ACHN (cell line): Measurements from ENCODE around the gene CHST10.

Source experiments
- DNase-seq: peaks from one replicate; pipeline ENCODE4 v3.0.0-alpha.2; 2015
- in situ Hi-C: cut with HindIII; loops from 2 replicates; pipeline ENCODE4 v1.10.0; 2017; ENCODE audit warnings: low sequenced_read_pairs, low pct_ligation_motif_present, low pct_unique_long_range_greater_than_20kb

The CHST10 gene

DNA sequence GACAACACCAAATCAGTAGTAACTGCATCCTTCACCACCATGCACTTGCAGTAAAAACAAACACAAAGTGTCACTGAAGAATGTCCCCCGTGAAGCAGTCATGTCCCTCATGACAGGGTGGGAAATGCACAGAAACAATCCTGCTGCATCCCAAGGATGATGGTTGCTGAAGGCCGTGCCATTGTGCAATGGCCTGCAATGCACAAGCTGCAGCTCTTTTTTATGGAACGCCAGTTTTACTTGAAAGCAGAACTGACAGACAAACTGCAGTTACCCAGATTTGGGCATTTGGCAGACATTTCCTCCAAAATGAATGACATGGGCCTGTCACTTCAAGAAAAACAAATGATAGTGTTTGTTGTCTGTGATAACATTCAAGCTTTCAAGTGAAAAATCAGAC is 2.4 kb upstream of the CHST10 start:
- DNase-seq: no peak
- in situ Hi-C loops: no loop called here

DNA sequence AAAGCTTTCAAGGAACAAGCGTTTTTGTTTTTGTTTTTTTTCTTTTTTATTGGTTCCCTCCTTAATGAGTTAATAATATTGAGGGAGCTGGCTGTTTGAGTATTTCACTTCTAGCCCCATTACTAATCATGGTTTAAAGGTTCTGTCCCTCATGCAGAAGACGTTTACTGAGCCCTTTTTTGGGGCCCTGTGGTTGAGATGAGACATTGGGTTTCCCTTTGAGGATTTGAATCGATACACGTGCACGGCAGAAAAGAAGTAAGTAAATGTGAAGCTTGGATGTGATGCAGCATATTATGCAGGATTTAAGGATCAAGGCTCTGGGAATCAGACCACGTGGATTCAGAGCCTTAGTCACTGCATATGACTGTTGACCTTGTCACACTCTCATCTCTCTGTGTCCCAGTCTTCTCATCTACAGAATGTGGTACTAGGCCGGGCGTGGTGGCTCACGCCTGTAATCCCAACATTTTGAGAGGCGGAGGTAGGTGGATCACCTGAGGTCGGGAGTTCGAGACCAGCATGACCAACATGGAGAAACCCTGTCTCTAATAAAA is 1.0 kb upstream of the CHST10 start:
- no peak for DNase-seq
- in situ Hi-C loops: no loop called here

DNA sequence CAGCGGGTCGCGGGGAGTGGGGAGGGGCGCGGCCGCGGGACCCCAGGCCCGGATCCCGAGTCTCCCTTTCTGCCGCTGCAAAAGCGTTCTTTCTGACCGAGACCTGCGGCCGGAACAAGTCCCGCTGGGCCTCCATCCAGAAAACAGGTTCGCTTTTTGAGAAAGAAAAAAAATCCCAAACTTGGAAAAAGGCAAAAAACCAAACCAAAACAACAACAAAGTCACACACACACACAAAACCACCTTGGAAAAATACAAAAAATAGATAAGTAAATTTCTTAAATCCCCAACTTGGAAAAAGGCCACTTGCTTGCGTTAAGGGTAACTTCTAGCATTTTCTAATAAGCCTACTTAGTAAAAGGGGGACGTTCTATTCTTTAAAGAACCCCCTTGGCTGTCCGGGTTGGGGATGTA is 250 bp upstream of the CHST10 start:
- in situ Hi-C loops: no loop called here
- DNase-seq: no peak

DNA sequence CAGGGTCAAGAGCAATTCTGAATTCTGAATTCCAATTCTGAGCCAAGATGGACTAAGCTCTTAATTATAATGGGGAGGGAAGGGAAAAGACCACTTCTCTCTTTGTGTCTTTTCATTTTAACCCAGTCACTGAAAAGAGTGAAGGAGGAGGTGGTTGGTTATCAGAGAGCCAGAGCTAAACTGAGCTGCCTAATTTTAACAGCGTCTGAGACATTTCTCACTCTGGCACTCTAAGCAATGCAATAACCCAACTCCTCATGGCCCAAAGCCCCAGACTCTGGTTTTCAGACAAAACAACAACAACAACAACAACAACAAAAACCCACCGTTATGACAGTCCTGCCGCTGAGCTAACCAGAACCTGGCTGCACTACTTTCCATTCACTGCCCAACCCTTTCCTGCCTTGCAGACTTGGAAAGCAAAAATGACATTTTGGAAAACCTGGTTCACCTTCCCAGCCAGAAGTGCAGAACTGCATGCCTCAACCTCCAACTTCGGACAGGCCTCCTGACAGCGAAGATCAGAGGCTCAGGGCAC is 1.0 kb downstream of the CHST10 start:
- no peak for DNase-seq
- in situ Hi-C loops: no loop called here

DNA sequence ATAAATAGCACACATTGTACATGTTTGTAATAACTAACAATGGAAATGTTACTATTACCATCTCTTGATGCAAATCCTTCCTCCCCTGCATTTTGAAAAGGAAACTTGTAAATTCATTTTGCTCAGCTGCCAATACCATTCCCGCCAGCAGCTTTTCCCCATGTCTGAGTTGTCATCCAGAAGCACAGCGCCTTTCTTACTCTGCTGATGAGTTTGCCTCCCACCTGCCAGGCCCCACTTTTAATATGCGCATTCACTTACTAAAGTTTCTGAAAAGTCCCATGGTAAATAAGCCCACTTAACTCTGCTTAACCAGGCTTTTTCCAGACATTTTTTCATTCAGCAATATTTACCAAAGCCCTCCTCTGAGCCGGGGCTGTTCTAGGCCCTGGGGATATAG is 3.9 kb downstream of the CHST10 start:
- DNase-seq: no peak
- in situ Hi-C loops: no loop called here

DNA sequence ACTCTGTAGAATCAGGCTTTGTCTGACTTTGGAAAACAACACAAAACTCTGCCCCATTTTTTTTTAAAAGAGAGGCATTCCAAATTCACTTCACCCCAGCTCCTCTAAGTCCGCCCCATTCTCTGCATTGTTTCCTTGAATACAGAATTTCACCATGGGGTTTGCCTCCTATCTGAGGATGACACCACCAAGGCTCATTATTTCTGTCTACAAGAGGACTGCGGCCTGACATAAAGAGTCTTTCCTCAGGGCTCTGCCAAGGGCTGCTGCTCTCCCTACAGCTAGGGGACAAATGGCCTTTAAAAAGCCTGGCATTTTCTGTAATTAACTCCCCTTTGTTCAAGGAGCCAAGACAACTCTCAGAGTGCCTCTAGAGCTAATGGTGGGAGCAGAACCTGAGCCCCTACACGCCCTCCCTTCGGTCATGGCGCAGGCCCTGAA is 4.6 kb downstream of the CHST10 start:
- in situ Hi-C loops: no loop called here
- no peak for DNase-seq

DNA sequence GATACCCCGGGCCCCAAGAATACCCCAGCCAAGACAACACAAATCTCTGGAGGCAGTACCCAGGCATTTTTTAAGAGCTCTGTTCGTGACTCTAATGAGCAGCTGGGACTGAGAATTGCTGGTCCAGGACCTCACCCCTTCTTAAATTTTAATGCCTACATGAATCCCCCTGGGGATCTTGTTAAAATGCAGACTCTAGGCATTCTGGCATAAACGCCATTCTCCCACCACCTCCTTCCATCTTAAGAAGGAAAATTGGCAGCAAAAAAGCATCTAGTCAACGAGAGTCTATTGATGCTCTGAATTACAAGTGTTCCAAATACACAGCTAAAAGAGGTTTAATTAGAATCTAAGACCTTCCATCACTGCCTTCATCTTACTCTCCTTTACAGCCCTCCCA is 5.0 kb downstream of the CHST10 start:
- in situ Hi-C loops: no loop called here
- no peak for DNase-seq

DNA sequence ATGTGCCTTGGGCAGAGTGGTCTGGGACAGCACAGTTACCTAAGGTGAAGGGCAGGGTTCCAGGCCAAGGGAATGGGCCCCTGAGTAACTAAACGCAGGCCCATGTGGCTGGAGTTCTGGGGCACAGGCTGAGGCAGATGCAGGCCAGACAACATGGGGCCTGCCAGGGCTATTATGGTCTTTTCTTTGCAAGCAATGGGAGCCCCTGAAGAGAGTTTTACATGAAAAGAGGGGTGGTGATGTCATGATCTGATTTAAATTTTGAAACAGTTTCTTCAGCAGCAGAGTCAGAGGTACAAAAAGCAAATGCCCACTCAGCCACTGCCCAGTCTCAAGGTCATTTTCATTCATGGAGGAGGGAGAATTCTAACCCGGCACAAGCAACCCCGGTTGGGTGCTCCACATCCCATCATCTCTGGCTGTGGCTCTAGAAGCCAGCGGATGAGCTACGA is 5.6 kb downstream of the CHST10 start:
- in situ Hi-C loops: no loop called here
- no peak for DNase-seq

DNA sequence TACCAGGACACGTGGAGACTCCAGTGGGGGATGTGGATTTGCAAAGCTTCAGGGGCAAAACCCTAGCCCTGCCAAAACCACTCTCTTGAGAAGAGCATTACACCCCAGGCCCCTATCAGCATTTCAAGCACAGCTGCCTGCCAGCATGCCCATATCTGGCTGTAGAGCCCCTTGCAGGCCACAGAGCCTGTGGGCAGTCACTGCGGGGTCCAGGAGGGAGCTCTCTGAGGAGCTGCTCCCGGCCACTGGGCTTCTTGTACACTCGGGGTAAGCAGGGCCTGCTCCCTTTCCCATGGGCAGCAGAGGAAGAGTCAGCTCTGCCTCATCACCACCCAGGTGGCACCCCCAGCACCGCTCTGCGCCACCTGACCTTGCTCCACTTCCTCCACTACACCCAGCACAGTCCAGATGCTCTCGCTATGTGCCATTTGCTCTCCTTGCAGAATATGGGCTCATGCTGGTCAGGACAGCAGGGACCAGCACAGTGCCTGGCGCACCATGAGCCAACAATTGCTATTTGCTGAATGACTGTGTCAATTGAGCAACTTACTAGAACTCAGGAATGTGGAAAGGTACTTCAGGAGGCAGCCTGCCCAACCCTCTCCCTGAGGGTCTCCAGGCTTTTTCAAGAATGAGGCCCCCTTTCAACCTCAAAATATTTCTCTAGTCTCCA is 7.4 kb downstream of the CHST10 start:
- in situ Hi-C loops: no loop called here
- no peak for DNase-seq

DNA sequence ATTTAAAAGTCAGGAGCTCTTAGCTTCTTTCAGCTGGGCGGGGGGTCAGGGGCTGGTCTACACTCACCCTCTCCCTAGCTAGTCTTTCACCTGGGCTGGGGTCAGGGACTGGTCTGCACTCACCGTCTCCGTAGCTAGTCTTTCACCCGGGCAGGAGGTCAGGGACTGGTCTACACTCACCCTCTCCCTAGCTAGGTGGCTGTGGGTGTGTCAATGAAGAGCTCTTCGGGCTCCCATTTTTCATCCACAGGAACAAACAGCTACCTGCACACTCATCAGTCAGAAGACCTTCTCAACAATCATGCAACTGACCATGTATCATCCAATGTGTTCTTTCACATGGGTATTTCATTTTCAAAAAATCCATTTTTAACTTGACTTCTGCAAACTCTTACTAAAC is 8.0 kb downstream of the CHST10 start:
- in situ Hi-C loops: no loop called here
- DNase-seq: no peak

DNA sequence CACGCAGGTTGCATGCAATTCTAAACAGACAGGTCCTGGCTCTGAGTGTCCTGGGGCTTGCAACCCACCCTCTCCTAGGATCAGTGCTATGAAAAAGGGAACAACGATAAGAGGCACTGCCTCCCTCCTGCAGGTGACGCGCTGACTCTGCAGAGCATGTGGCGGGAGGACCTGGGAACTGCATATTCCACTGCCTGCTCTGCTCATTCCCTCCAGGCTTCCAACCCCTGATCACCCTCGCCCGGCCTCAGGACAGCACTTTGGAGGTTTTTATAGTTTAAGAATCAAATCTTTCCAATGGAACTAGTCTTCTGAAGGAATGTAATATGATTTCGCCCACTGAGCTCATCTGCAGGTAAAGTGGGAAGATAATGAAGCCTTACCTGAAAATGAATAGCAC is 8.5 kb downstream of the CHST10 start:
- in situ Hi-C loops: no loop called here

DNA sequence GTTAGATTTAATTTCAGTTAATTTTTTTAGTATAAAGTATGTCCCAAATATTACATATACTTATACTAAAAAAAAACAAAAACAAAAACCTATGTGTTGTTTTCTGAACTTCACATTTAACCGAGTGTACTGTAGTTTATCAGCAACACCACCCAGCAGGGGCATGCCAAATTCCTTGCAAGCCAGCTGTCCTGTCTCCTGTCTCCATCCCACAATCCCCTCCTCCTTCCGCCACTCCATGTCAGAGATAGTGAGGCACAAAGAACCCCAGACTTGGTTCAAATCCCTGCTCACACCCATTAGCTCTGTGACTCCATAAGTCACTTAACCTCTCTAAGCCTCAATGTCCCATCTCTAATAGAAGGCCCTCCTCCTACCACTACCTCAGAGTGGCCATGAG is 9.4 kb downstream of the CHST10 start:
- in situ Hi-C loops: no loop called here
- DNase-seq: no peak

More for the DNA sequence above, 8.5 kb downstream of the CHST10 start:
- no peak for DNase-seq

DNA sequence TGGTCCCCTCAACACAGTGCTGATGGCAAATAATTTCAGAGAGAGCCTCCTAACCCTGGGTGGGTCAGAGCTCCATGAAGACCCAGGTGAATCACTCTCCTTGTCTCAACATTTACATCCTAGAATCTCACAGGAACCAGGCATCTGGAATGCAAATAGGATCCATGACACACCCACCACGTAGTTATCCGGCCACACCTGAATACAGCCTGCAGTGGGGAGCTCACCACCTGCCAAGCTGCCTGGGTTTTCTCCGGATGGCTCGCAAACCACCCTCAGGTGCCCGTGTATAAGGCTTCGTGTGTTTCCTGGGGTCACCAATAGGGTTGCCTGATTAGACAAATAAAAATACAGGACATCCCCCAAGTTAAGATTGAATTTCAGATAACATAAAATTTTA is 9.9 kb downstream of the CHST10 start:
- DNase-seq: no peak
- in situ Hi-C loops: no loop called here

DNA sequence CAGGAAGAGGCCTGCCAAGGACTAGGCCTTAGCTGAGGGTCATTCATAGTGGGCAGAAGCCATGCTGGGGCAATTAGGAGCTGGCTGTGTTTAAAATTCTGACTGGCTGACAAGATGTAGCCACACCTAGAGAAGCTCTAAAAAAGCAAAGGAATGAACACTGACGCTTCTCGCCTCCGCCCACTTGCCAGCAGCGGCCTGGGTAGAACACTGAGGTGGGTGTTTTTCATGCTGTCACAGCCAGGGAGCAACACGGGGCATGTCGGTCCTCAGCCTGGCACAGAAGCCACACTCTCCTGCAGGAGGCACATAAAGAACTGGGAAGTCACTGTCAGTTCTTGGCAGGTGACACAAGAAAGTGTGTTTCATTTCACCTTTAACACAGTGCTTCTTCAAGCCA is 10.4 kb downstream of the CHST10 start:
- DNase-seq: no peak
- in situ Hi-C loops: no loop called here

DNA sequence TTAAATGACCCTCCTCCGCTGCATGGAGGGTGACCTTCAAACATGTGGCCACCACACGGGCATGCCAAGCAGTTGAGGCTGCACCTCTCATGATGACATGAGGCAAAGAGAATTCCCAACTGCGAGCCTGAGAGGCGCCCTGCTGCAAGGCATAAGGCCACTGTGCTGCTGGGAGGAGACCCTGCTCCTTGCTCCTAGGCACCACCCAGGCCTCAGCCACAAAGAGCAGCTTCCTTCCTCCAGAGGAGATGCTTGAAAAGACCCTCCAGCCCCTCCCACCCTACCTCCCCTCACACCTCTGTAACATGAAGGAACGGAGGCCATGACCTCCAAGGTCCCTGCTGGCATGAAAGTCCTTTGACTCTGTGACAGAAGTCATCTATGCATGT is 11.4 kb downstream of the CHST10 start:
- in situ Hi-C loops: no loop called here
- DNase-seq: no peak

DNA sequence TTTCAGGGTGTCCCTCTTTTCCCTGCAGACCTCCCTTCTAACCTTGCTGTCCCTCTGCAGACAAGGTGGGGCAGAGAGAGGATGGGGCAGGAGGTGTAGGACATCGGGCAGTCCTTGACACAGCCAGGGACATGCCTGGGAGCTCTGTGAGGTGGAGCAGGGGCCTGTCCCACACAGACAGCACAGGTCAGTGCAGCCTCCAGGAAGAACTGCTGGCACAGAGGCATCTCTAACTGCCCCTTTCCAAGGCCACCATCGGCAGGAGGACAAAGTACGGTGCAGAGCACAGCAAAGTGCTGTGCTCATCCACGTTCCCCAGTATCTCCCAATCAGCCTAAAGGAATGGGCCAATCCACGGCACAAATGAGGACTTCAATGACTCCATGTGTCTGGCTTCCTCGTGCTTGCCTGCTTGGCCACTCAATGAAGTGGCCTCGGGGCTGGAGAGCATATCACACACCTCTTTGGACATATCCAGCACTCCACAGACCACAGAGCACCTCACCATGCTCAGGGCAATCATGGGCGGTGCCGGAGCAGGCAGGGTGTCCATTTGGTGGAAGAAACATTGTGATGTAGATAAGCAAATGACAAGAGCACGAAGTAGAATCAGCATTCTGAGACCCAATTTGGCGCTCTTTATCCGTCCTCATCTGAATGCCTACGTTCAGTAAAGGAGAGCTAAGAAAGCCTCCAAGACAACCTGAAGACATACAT is 11.9 kb downstream of the CHST10 start:
- in situ Hi-C loops: no loop called here

DNA sequence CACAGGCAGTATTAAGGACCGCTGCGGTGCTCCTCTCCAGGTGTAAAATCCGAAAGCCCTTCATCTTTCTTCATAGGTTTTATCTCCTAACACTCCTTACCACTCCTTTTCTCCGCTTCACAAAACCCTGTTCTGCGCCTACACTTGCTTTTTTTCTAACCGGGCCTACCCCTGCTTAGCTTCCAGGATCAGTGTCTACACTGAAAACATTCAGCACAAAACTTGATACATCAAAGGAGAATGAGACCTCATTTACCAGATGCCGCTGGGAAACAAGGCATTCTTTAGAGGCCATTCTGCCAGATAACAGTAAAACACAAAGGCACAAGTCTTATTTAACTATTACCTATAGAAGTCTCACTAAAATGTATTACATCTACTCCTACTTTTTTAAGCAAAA is 13.1 kb downstream of the CHST10 start:
- no peak for DNase-seq
- in situ Hi-C loops: no loop called here

More for the DNA sequence above, 11.9 kb downstream of the CHST10 start:
- no peak for DNase-seq

DNA sequence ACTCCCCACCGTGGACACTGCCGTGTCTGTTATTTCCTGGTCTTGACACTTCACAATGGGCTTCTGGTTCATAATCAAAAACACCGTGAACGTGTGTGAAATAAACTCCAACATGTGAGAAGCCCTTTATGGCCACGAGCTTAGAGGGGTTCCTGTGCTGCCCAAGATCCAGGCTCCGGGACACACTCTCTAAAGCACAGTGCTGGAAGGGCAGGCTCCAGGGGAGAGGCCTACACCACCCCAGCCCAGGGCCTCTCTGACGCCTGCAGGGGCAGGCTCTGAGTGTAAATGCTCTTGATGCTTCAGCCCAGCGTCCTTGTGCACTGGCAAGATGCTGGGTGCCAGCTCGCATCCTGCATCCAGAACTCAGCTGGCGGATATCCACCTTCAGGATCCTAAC is 13.7 kb downstream of the CHST10 start:
- in situ Hi-C loops: no loop called here
- no peak for DNase-seq

DNA sequence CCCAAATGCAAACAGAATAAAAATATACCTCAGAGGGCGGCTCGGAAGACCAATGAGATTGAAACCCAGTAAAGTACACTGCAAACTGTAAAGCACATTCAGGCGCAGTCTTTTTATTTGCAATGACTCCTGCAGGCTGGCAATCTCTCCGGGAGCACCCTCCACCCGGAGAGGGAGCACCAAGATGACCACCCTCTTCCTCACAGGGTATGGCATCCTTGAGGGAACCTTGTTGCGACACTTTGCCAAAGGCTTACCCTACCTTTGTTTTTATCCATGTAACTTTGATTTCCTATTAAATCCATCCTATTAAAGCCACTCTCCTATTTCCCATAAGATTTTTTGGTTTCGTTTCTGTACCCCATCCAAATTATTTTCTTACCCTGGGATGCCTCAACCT is 16.2 kb downstream of the CHST10 start:
- in situ Hi-C loops: no loop called here
- DNase-seq: no peak

DNA sequence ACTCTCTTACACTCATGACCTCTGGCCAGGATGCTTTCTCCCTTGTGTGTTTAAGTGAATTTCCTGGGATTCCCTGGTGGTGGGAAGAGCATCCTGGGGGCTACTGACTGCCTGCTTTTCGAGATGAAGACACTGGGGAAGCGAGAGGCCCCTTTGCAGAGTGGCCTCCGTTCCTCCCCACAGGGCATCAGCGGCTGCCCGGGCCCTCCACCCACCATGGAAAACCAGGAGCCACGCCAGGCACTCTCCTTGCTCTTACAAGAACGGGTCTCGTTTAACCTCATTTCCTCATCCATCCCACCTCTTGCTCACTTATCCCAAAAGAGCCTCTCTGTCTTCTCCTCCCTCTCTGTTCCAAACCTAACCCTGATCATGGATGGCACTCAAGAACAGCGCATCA is 17.8 kb downstream of the CHST10 start:
- in situ Hi-C loops: no loop called here
- DNase-seq: no peak
